PC-3 (cell line): ENCODE measurements around the gene TTLL9.

ENCODE experiments used
- EZH2 ChIP-seq: fragments of 300-600 bp; sonication (generic); IDR thresholded peaks from one replicate; pipeline ENCODE4 v1.6.1; 2017; ENCODE audit warnings: antibody characterized with exemption, mild to moderate bottlenecking, low read length; ENCODE audit not compliant: unreplicated experiment
- EZH2phosphoT487 ChIP-seq: fragments of 300-600 bp; sonication (generic); IDR thresholded peaks from 2 replicates; pipeline ENCODE4 v1.6.1; 2018; ENCODE audit warnings: mild to moderate bottlenecking, antibody characterized with exemption, low read length, borderline replicate concordance
- TF ChIP-seq, protein P1 (sequence below): fragments of 300-600 bp; sonication (generic); conservative IDR thresholded peaks from 2 replicates; pipeline ENCODE4 v1.5.1; 2017; ENCODE audit warnings: antibody characterized with exemption, low read depth, mild to moderate bottlenecking, low read length

DNA sequence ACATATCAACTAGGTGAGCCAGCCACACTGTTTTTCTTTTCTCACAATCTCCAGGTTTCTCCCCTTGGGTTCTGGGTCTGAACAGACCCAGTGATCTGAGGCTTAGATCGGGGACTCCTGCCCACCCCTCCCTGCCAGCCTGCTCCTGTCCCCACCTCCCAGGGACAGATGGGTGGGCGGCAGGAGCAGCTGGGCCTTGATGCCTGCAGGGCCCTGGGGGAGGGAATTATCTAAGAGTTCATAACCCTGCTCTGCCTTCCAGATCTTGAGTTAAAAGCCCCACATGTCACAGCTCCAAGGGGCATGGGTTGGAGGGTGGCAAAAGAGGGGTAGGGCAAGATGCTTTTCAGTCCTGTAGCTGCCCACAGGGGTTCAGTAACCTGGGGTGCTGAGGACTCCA is 92.3 kb downstream of the TTLL9 start:
- TF ChIP-seq EZH2 (no peak), EZH2phosphoT487 (no peak)
- TF ChIP-seq, protein P1, sequence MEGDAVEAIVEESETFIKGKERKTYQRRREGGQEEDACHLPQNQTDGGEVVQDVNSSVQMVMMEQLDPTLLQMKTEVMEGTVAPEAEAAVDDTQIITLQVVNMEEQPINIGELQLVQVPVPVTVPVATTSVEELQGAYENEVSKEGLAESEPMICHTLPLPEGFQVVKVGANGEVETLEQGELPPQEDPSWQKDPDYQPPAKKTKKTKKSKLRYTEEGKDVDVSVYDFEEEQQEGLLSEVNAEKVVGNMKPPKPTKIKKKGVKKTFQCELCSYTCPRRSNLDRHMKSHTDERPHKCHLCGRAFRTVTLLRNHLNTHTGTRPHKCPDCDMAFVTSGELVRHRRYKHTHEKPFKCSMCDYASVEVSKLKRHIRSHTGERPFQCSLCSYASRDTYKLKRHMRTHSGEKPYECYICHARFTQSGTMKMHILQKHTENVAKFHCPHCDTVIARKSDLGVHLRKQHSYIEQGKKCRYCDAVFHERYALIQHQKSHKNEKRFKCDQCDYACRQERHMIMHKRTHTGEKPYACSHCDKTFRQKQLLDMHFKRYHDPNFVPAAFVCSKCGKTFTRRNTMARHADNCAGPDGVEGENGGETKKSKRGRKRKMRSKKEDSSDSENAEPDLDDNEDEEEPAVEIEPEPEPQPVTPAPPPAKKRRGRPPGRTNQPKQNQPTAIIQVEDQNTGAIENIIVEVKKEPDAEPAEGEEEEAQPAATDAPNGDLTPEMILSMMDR: no peak
